ENCODE measurements around the gene SCP2. TPM values are rescaled to one million over a fixed set of nuclear protein-coding genes. Genes with fewer than 3 reads are reported as not detected.
A peak's percentile ranks its signal among the peaks of the same experiment; 100 is the strongest.

SCP2 gene
- total and polyA plus RNA-seq, 2 of the 4 experiments (the other 2 are of a cell fraction) = 70.4 to 83.1 TPM

DNA sequence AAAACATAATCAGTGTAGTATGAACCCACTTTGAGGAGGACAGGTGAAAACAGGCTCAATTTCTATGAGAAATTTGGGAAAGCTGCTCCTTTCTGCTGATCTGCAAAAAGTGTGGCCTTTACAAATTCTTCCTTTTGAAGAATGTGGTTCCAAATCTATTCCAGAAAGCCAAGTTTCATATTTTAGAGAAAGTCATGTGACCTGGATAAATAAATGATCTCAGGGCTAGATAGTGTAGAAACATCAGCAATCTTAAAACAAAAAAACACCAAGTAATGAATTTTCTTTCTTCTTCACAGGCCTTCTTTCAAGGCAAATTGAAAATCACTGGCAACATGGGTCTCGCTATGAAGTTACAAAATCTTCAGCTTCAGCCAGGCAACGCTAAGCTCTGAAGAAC lies 123.2 kb downstream of the SCP2 start:
- H3K14ac ChIP-seq (replicated peaks; ENCODE audit: low read depth, low read length) = peak overlapping the region; percentile 20; the same call in 1 of the 2 replicates
- no peak overlapping the region for H3K18ac ChIP-seq (ENCODE audit: low read depth, low read length)
- H3K27me3 ChIP-seq (ENCODE audit: control insufficient read depth, insufficient read depth, low read length) = no peaks in the 10 kb centered on the region
- DNase-seq (no peak), ATAC-seq (ENCODE audit: low read depth) (no peak)
- no peak overlapping the region for H2AK5ac ChIP-seq (ENCODE audit: low read depth, low read length)
- no TSS peak for BruUV-seq (replicated peaks)
- H3K4ac ChIP-seq (ENCODE audit: low read depth, low read length) = no peak overlapping the region
- H3K4me2 ChIP-seq (ENCODE audit: low read depth, low read length) = no peak overlapping the region
- no peak overlapping the region for H3K23ac ChIP-seq (ENCODE audit: low read depth, low read length)
- H3K9me1 ChIP-seq (ENCODE audit: insufficient read depth, low read length) = peaks cover 15% of the 10 kb centered on the region
- no peak overlapping the region for H2BK20ac ChIP-seq (ENCODE audit: low read depth, low read length)
- H4K8ac ChIP-seq (ENCODE audit: low read depth in 2 of 2, low read length in 2 of 2) = no peak overlapping the region
- no peaks in the 10 kb centered on the region for H3K9me3 ChIP-seq (ENCODE audit: control insufficient read depth, insufficient read depth, low read length)
- no peak overlapping the region for H2BK15ac ChIP-seq (ENCODE audit: low read depth, low read length)
- H3K27ac ChIP-seq (ENCODE audit: insufficient read depth, low read length) = no peak overlapping the region
- no peak overlapping the region for H4K5ac ChIP-seq (ENCODE audit: low read depth, low read length)
- H2BK120ac ChIP-seq (ENCODE audit: low read depth, low read length) = no peak overlapping the region
- H2BK5ac ChIP-seq (ENCODE audit: low read depth, low read length, poor library complexity, severe bottlenecking) = no peak overlapping the region
- no peak overlapping the region for H4K91ac ChIP-seq (ENCODE audit: insufficient read depth, low read depth, low read length)
- in situ Hi-C loops (cut with MboI; ENCODE audit: low sequenced_read_pairs) (no loop called here), dilution Hi-C loops (cut with HindIII; ENCODE audit: low sequenced_read_pairs, unreplicated experiment) (no loop called here), intact Hi-C loops (cut with micrococcal nuclease) (no loop called here)
- H4K20me1 ChIP-seq (ENCODE audit: insufficient read depth, low read length) = no peaks in the 10 kb centered on the region
- TF ChIP-seq RCOR1 (IDR thresholded peaks at IDR 0.05; ENCODE audit: insufficient replicate concordance, low read length) = no peak
- no CpG with 5 or more reads among the region's 2 CpGs for WGBS, 2 experiments (ENCODE audit: extremely low coverage in 2 of 2, insufficient read length in 1 of 2)
- H3K79me1 ChIP-seq (ENCODE audit: low read depth in 1 of 2, low read length in 2 of 2) = peaks cover 0 to 34% of the 10 kb centered on the region in 2 experiments; a peak in 2 of 4 replicates
- H3K4me1 ChIP-seq (ENCODE audit: control insufficient read depth, insufficient read depth, low read length) = peaks cover 17% of the 10 kb centered on the region
- no peak overlapping the region for H3K4me3 ChIP-seq (ENCODE audit: insufficient read depth, low read depth, low read length)
- CTCF ChIA-PET = interaction anchor here (1.3 kb wide), 1 partner anchor 9 kb away, joined by 3 read pairs; no protein-coding TSS in a partner anchor
- H3K9ac ChIP-seq (ENCODE audit: low read depth, low read length) = no peak overlapping the region
- H3K56ac ChIP-seq (ENCODE audit: extremely low read depth, insufficient read depth, low read length) = no peak overlapping the region
- no peak overlapping the region for H2AFZ ChIP-seq (replicated peaks; ENCODE audit: low read length, poor library complexity)
- POLR2A ChIA-PET (ENCODE audit: unreplicated experiment) = no interaction called here
- H3K36me3 ChIP-seq (ENCODE audit: control insufficient read depth, insufficient read depth, low read length) = peaks cover 12% of the 10 kb centered on the region
- no peak overlapping the region for H2AK9ac ChIP-seq (replicated peaks; ENCODE audit: low read depth, low read length, poor library complexity)
